H9 (cell line): Measurements from ENCODE around the gene FAT4. TPM values are rescaled to one million over a fixed set of nuclear protein-coding genes. Genes with fewer than 3 reads are reported as not detected.

Experiments
- DNase-seq: peaks from one replicate; pipeline ENCODE4 v3.0.0-alpha.2; 2017
- H2AFZ ChIP-seq: one replicate; pipeline ENCODE4 v1.6.1; 2013; ENCODE audit warnings: mild to moderate bottlenecking, low read length, control low read depth, moderate library complexity
- H2AK5ac ChIP-seq: 2 replicates; pipeline ENCODE4 v1.6.1; 2013; ENCODE audit warnings: low read length, control low read depth, mixed read lengths; ENCODE audit not compliant: insufficient read length
- H2BK120ac ChIP-seq: one replicate; pipeline ENCODE4 v1.6.1; 2013; ENCODE audit warnings: low read depth, mild to moderate bottlenecking, low read length, control low read depth, inconsistent platforms; ENCODE audit not compliant: poor library complexity, severe bottlenecking
- H2BK12ac ChIP-seq: 2 replicates; pipeline ENCODE4 v1.6.1; 2013; ENCODE audit warnings: low read length, control low read depth, mixed read lengths, low read depth; ENCODE audit not compliant: insufficient read length
- H2BK15ac ChIP-seq: 2 replicates; pipeline ENCODE4 v1.6.1; 2013; ENCODE audit warnings: low read depth, low read length, control low read depth
- H2BK20ac ChIP-seq: one replicate; pipeline ENCODE4 v1.6.1; 2013; ENCODE audit warnings: low read depth, mild to moderate bottlenecking, low read length, control low read depth, inconsistent platforms; ENCODE audit not compliant: poor library complexity, severe bottlenecking
- H2BK5ac ChIP-seq: 2 replicates; pipeline ENCODE4 v1.6.1; 2013; ENCODE audit warnings: low read length, control low read depth, mixed read lengths; ENCODE audit not compliant: insufficient read length
- H3K14ac ChIP-seq: 2 replicates; pipeline ENCODE4 v1.6.1; 2013; ENCODE audit warnings: low read length, control low read depth; ENCODE audit not compliant: insufficient read depth
- H3K18ac ChIP-seq: 2 replicates; pipeline ENCODE4 v1.6.1; 2013; ENCODE audit warnings: low read depth, mild to moderate bottlenecking, mixed read lengths, low read length, control low read depth; ENCODE audit not compliant: insufficient read length
- H3K23ac ChIP-seq: 2 replicates; pipeline ENCODE4 v1.6.1; 2013; ENCODE audit warnings: low read length, control low read depth, mixed read lengths, low read depth; ENCODE audit not compliant: insufficient read length
- H3K23me2 ChIP-seq: 2 replicates; pipeline ENCODE4 v1.6.1; 2013; ENCODE audit warnings: low read depth, mild to moderate bottlenecking, mixed read lengths, low read length, control low read depth; ENCODE audit not compliant: insufficient read length, poor library complexity, severe bottlenecking
- H3K27ac ChIP-seq: 2 replicates; pipeline ENCODE4 v1.5.1; 2013; ENCODE audit warnings: low read length, control low read depth, mixed read lengths, low read depth; ENCODE audit not compliant: insufficient read length
- H3K27me3 ChIP-seq: 2 replicates; pipeline ENCODE4 v1.6.1; 2013; ENCODE audit warnings: low read length, control low read depth, inconsistent platforms; ENCODE audit not compliant: insufficient read depth
- H3K4ac ChIP-seq: 2 replicates; pipeline ENCODE4 v1.6.1; 2013; ENCODE audit warnings: low read depth, mild to moderate bottlenecking, control low read depth, inconsistent platforms, low read length, moderate library complexity
- H3K4me1 ChIP-seq: 2 replicates; pipeline ENCODE4 v1.6.1; 2013; ENCODE audit warnings: low read length, control low read depth, inconsistent platforms; ENCODE audit not compliant: insufficient read depth
- H3K4me2 ChIP-seq: 2 replicates; pipeline ENCODE4 v1.6.1; 2013; ENCODE audit warnings: low read length, control low read depth, mixed read lengths; ENCODE audit not compliant: insufficient read length, insufficient read depth
- H3K56ac ChIP-seq: 2 replicates; pipeline ENCODE4 v1.6.1; 2013; ENCODE audit warnings: low read depth, mild to moderate bottlenecking, mixed read lengths, low read length, control low read depth; ENCODE audit not compliant: insufficient read length
- H3K79me1 ChIP-seq: 2 replicates; pipeline ENCODE4 v1.6.1; 2013; ENCODE audit warnings: low read depth, mild to moderate bottlenecking, moderate library complexity, low read length, control low read depth, inconsistent platforms; ENCODE audit not compliant: insufficient read depth, poor library complexity, severe bottlenecking
- H3K79me2 ChIP-seq: 2 replicates; pipeline ENCODE4 v1.6.1; 2013; ENCODE audit warnings: low read length, control low read depth, inconsistent platforms; ENCODE audit not compliant: insufficient read depth
- H3K9ac ChIP-seq: 2 replicates; pipeline ENCODE4 v1.6.1; 2013; ENCODE audit warnings: low read length, control low read depth, mixed read lengths; ENCODE audit not compliant: insufficient read length; ENCODE audit errors: extremely low read depth
- H3K9me3 ChIP-seq: one replicate; pipeline ENCODE4 v1.6.1; 2013; ENCODE audit warnings: low read depth, low read length, inconsistent platforms; ENCODE audit not compliant: control insufficient read depth
- H3T11ph ChIP-seq: one replicate; pipeline ENCODE4 v1.6.1; 2013; ENCODE audit warnings: mild to moderate bottlenecking, low read length, control low read depth, inconsistent platforms
- H4K20me1 ChIP-seq: one replicate; pipeline ENCODE4 v1.6.1; 2013; ENCODE audit not compliant: control insufficient read depth, insufficient read length, insufficient read depth
- H4K5ac ChIP-seq: 2 replicates; pipeline ENCODE4 v1.6.1; 2013; ENCODE audit warnings: low read depth, mild to moderate bottlenecking, mixed read lengths, low read length, control low read depth; ENCODE audit not compliant: insufficient read length
- H4K8ac ChIP-seq: replicated peaks from 2 replicates; pipeline ENCODE4 v1.6.1; 2013; ENCODE audit warnings: low read length, control low read depth, mixed read lengths, low read depth; ENCODE audit not compliant: insufficient read length
- H4K91ac ChIP-seq: 2 replicates; pipeline ENCODE4 v1.6.1; 2013; ENCODE audit warnings: low read depth, mild to moderate bottlenecking, moderate library complexity, mixed read lengths, low read length, control low read depth; ENCODE audit not compliant: insufficient read length
- H3K27ac Mint-ChIP-seq, 3 experiments: 2 replicates in 2 of 3; 3 replicates in 1 of 3; pipeline ENCODE4 v1.8.0; 2020 to 2021; ENCODE audit warnings: mixed read lengths in 3 of 3, mild to moderate bottlenecking in 1 of 3, moderate library complexity in 1 of 3
- H3K27me3 Mint-ChIP-seq: 2 replicates; pipeline ENCODE4 v1.8.0; 2021; ENCODE audit warnings: low read depth, mild to moderate bottlenecking, moderate library complexity, mixed read lengths
- H3K36me3 Mint-ChIP-seq, 3 experiments: 2 replicates in 2 of 3; 3 replicates in 1 of 3; pipeline ENCODE4 v1.8.0; 2020 to 2021; ENCODE audit warnings: low read depth in 3 of 3, mixed read lengths in 3 of 3; ENCODE audit not compliant: insufficient read depth in 1 of 3
- H3K4me1 Mint-ChIP-seq, 2 experiments: 2 replicates each; pipeline ENCODE4 v1.8.0; 2020; ENCODE audit warnings: mixed read lengths in 2 of 2
- H3K4me3 Mint-ChIP-seq, 2 experiments: 2 replicates in 1 of 2; 3 replicates in 1 of 2; pipeline ENCODE4 v1.8.0; 2020 to 2021; ENCODE audit warnings: mild to moderate bottlenecking in 2 of 2, mixed read lengths in 2 of 2, moderate library complexity in 1 of 2
- H3K9me3 Mint-ChIP-seq, 2 experiments: 2 replicates in 1 of 2; 3 replicates in 1 of 2; pipeline ENCODE4 v1.8.0; 2020; ENCODE audit warnings: mild to moderate bottlenecking in 2 of 2, mixed read lengths in 2 of 2, moderate library complexity in 1 of 2
- WGBS: extraction: QIAGEN DNeasy Blood & Tissue Kit; methylation state at CpG from one replicate; pipeline ENCODE4 v1.1.7; 2013; ENCODE audit warnings: missing lambda C conversion rate, low lambda C conversion rate, mixed read lengths; ENCODE audit not compliant: insufficient read length; ENCODE audit errors: extremely low coverage; 5-methylcytosine and 5-hydroxymethylcytosine counted together
- total RNA-seq: library from RNA; stranded (reverse); gene quantifications from 2 replicates; pipeline ENCODE4 v1.2.1, GENCODE V29; 2021
- TF ChIP-seq, protein P1 (sequence below): fragments of 200-600 bp; sonication (generic); conservative IDR thresholded peaks from 3 replicates; pipeline ENCODE4 v1.8.0; 2021; ENCODE audit warnings: antibody characterized with exemption, mild to moderate bottlenecking

Gene FAT4
- total RNA-seq, 1 experiment from 2014 or later = 6.9 TPM

DNA sequence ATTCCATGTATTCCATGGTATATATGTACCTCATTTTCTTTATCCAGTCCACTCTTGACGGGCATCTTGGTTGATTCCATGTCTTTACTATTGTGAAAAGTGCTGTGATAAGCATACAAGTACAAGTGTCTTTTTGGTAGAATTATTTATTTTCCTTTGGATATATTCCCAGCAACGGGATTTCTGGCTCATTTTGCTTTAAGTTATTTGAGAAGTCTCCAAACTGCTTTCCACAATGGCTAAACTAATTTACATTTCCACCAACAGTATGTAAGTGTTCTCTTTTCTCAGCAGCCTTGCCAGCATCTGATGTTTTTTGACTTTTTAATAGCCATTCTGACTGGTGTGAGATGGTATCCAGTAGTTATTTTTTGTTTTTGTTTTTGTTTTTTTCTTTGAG is 17.6 kb upstream of the FAT4 start:
- H3K27me3 Mint-ChIP-seq = no peaks in the 10 kb centered on the region
- no peak overlapping the region for H2AK5ac ChIP-seq

More for the DNA sequence above, 17.6 kb upstream of the FAT4 start:
- H3K27me3 ChIP-seq = no peaks in the 10 kb centered on the region
- no peak overlapping the region for H4K91ac ChIP-seq
- no peak overlapping the region for H3K23ac ChIP-seq
- Mint-ChIP-seq H3K4me1 (no peaks in the 10 kb centered on the region), H3K4me3 (no peak overlapping the region), H3K9me3 (peaks cover 0 to 3% of the 10 kb centered on the region in 2 experiments; a peak in 1 of 5 replicates), H3K27ac (no peak overlapping the region), H3K36me3 (no peaks in the 10 kb centered on the region)
- no peak overlapping the region for H2BK20ac ChIP-seq
- H2BK5ac ChIP-seq = no peak overlapping the region
- no peaks in the 10 kb centered on the region for H3K9me3 ChIP-seq
- no peaks in the 10 kb centered on the region for H4K20me1 ChIP-seq
- DNase-seq = no peak
- H2BK120ac ChIP-seq = no peak overlapping the region
- no peak overlapping the region for H3K9ac ChIP-seq
- H2BK12ac ChIP-seq = no peak overlapping the region
- no peak overlapping the region for H3T11ph ChIP-seq
- no peak overlapping the region for H3K14ac ChIP-seq
- no peak overlapping the region for H4K5ac ChIP-seq
- H3K79me2 ChIP-seq = no peaks in the 10 kb centered on the region
- H3K4me2 ChIP-seq = no peak overlapping the region
- no peak overlapping the region for H2BK15ac ChIP-seq
- WGBS = no CpG with 5 or more reads among the region's 2 CpGs
- H3K27ac ChIP-seq = no peak overlapping the region
- TF ChIP-seq, protein P1, sequence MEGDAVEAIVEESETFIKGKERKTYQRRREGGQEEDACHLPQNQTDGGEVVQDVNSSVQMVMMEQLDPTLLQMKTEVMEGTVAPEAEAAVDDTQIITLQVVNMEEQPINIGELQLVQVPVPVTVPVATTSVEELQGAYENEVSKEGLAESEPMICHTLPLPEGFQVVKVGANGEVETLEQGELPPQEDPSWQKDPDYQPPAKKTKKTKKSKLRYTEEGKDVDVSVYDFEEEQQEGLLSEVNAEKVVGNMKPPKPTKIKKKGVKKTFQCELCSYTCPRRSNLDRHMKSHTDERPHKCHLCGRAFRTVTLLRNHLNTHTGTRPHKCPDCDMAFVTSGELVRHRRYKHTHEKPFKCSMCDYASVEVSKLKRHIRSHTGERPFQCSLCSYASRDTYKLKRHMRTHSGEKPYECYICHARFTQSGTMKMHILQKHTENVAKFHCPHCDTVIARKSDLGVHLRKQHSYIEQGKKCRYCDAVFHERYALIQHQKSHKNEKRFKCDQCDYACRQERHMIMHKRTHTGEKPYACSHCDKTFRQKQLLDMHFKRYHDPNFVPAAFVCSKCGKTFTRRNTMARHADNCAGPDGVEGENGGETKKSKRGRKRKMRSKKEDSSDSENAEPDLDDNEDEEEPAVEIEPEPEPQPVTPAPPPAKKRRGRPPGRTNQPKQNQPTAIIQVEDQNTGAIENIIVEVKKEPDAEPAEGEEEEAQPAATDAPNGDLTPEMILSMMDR = no peak
- H3K4ac ChIP-seq = no peak overlapping the region
- H2AFZ ChIP-seq = no peak overlapping the region
- H4K8ac ChIP-seq = no peak overlapping the region
- H3K4me1 ChIP-seq = no peaks in the 10 kb centered on the region
- H3K23me2 ChIP-seq = no peaks in the 10 kb centered on the region
- no peak overlapping the region for H3K18ac ChIP-seq
- no peak overlapping the region for H3K56ac ChIP-seq
- no peaks in the 10 kb centered on the region for H3K79me1 ChIP-seq
